WERI-Rb-1 (cell line): ENCODE data around the gene IL1RAPL2.

ENCODE experiments used
- DNase-seq: peaks from one replicate; pipeline ENCODE4 v3.0.0-alpha.2; 2020
- H3K27ac ChIP-seq: fragments of 250-450 bp; sonication (Bioruptor Pico); 2 replicates; pipeline ENCODE4 v1.5.1; 2020; ENCODE audit warnings: mild to moderate bottlenecking, moderate library complexity
- H3K27me3 ChIP-seq: fragments of 250-450 bp; sonication (Bioruptor Pico); 2 replicates; pipeline ENCODE4 v1.5.1; 2021; ENCODE audit warnings: mild to moderate bottlenecking, low read depth, moderate library complexity; ENCODE audit not compliant: insufficient read depth, severe bottlenecking
- H3K36me3 ChIP-seq: fragments of 250-450 bp; sonication (Bioruptor Pico); 2 replicates; pipeline ENCODE4 v1.5.1; 2020; ENCODE audit warnings: mild to moderate bottlenecking, moderate library complexity
- H3K4me3 ChIP-seq: 2 replicates; pipeline ENCODE4 v1.5.1; 2011; ENCODE audit warnings: low read depth, mild to moderate bottlenecking, control low read depth, low read length
- H3K9me3 ChIP-seq: fragments of 250-450 bp; sonication (Bioruptor Pico); 2 replicates; pipeline ENCODE4 v1.5.1; 2021; ENCODE audit warnings: mild to moderate bottlenecking, moderate library complexity; ENCODE audit not compliant: severe bottlenecking
- CTCF ChIP-seq: IDR thresholded peaks from 2 replicates; pipeline ENCODE4 v1.5.1; 2011; ENCODE audit warnings: low read depth, mild to moderate bottlenecking, control low read depth, inconsistent platforms, low read length

IL1RAPL2 gene

GRCh38 chrX:105711805-105712204 is 1145.8 kb downstream of the IL1RAPL2 start:
- no peak for TF ChIP-seq CTCF

GRCh38 chrX:105715746-105716145 is 1149.7 kb downstream of the IL1RAPL2 start:
- no peak for DNase-seq
- no peak for TF ChIP-seq CTCF
- Histone ChIP-seq H3K27me3 (peaks cover 16% of the 10 kb centered on the region), H3K9me3 (no peaks in the 10 kb centered on the region), H3K27ac (no peak overlapping the region), H3K36me3 (no peaks in the 10 kb centered on the region), H3K4me3 (no peak overlapping the region)

More at GRCh38 chrX:105711805-105712204, 1145.8 kb downstream of the IL1RAPL2 start:
- H3K27ac ChIP-seq, result no peak overlapping the region
- H3K36me3 ChIP-seq, result no peaks in the 10 kb centered on the region
- H3K9me3 ChIP-seq, result no peaks in the 10 kb centered on the region
- no peak overlapping the region for H3K4me3 ChIP-seq
- peaks cover 22% of the 10 kb centered on the region for H3K27me3 ChIP-seq
- DNase-seq, result no peak

- Histone ChIP-seq H3K27me3 (peaks cover 23% of the 10 kb centered on the region), H3K36me3 (no peaks in the 10 kb centered on the region), H3K27ac (no peak overlapping the region), H3K4me3 (no peak overlapping the region), H3K9me3 (no peaks in the 10 kb centered on the region)
- no peak for DNase-seq
- no peak for TF ChIP-seq CTCF
Measured at GRCh38 chrX:105723966-105724735, 1158.2 kb downstream of the IL1RAPL2 start.

GRCh38 chrX:105725228-105725627 is 1159.2 kb downstream of the IL1RAPL2 start:
- DNase-seq, result no peak
- Histone ChIP-seq H3K4me3 (no peak overlapping the region), H3K27ac (no peak overlapping the region), H3K9me3 (no peaks in the 10 kb centered on the region), H3K27me3 (peaks cover 23% of the 10 kb centered on the region), H3K36me3 (no peaks in the 10 kb centered on the region)
- TF ChIP-seq CTCF, result no peak

GRCh38 chrX:105738162-105738561 is 1172.2 kb downstream of the IL1RAPL2 start:
- DNase-seq, result no peak
- no peaks in the 10 kb centered on the region for H3K36me3 ChIP-seq
- no peak overlapping the region for H3K4me3 ChIP-seq
- no peaks in the 10 kb centered on the region for H3K9me3 ChIP-seq
- H3K27me3 ChIP-seq, result peaks cover 26% of the 10 kb centered on the region
- H3K27ac ChIP-seq, result no peak overlapping the region
- TF ChIP-seq CTCF, result no peak

GRCh38 chrX:105744291-105744690 is 1178.3 kb downstream of the IL1RAPL2 start:
- Histone ChIP-seq H3K9me3 (no peaks in the 10 kb centered on the region), H3K27ac (no peak overlapping the region), H3K4me3 (no peak overlapping the region), H3K36me3 (no peaks in the 10 kb centered on the region), H3K27me3 (peaks cover 42% of the 10 kb centered on the region)
- DNase-seq, result no peak
- TF ChIP-seq CTCF, result no peak
